Endometrial microvascular endothelial cells (primary cell): ENCODE data around the gene TRIB2. TPM values are rescaled to one million over a fixed set of nuclear protein-coding genes. Genes with fewer than 3 reads are reported as not detected.

Experiments used
- in situ Hi-C: cut with HindIII; loops from 2 replicates; pipeline ENCODE4 v1.10.0; 2017; ENCODE audit warnings: low sequenced_read_pairs, low pct_unique_long_range_greater_than_20kb; ENCODE audit errors: inconsistent ontology term
- total RNA-seq: library from RNA; depleted of rRNA; stranded (reverse); fragments of >200 nt; gene quantifications from one replicate; pipeline ENCODE4 v1.2.3, GENCODE V29; 2015; ENCODE audit errors: inconsistent ontology term

TRIB2 gene
- total RNA-seq, 1 donor from 2014 or later, result 26.5 TPM

DNA sequence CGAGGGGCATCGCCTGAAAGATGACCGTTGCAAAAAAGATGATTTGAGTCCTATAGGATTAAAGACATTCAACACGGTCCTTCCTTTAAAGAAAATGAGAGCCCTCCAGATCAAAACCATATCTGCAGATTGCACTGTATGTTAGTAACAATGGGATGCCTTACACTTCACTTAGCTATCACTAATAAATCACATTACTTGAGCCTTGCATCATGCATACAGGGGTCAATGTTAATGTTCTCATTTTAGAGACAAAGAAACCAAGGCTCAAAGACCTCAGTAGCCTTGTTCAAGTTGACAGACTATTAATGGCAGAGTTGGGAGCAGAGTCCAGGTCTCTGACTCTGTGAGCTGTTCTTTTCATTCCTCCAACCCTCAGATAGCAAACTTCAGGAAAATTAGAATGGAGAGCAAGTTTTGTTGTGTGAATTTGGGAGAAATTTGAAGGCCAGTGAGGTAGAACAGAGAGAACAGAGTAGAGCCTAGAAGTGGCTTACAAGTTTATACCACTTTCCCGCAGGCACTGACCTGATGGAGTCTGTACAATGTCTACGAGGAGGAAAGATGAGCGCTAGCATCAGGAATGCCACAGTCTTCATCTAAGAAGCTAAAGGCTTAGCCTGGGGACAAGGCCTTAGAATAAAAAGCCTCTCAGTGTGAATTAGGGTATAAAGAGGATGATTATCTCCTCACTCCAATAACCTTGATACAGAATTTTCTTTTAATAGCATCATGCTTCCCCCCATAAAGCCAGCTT lies 48.3 kb downstream of the TRIB2 start:
- in situ Hi-C loops, result no loop called here

DNA sequence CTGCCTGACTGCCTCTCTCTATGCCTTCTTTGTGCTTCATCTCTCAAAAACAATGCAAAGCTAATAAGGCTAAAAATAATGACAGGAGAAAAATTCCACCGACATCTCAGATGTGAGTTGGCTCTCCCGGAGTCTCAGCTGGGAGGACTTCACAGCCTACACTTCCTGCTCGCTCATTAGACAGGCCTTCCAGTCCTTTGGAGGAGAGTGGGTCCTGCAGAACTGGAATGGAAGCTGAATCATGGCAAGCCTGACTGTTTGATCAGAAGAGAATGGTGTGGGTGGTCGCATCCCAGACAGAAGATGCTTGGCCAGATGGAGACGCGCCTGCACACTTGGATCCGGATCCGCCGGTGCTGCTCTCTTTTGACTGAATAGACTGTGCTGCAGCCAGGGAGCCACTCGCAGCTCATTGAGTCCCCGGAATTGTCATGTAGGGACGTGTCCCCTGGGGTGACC lies 49.7 kb downstream of the TRIB2 start:
- in situ Hi-C loops, result no loop called here

DNA sequence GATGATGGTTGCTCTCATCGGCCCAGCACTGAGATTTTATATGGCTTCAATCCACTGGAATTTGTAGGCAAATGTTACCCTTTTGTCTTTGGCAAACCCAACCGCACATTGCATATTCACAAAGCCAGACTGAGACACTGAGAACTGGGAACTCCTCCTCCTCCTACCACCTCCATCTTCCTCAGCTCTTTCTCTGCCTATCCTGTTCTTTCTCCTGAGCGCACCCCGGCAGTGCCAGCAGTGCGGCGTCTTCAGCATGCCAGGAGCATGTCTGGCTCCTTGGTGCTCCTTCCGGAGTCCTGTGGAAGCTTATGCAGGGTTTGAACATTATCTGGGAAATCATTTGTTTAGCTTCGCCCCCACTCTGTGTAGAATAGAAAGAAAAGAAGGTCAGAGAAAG lies 50.8 kb downstream of the TRIB2 start:
- in situ Hi-C loops, result no loop called here

DNA sequence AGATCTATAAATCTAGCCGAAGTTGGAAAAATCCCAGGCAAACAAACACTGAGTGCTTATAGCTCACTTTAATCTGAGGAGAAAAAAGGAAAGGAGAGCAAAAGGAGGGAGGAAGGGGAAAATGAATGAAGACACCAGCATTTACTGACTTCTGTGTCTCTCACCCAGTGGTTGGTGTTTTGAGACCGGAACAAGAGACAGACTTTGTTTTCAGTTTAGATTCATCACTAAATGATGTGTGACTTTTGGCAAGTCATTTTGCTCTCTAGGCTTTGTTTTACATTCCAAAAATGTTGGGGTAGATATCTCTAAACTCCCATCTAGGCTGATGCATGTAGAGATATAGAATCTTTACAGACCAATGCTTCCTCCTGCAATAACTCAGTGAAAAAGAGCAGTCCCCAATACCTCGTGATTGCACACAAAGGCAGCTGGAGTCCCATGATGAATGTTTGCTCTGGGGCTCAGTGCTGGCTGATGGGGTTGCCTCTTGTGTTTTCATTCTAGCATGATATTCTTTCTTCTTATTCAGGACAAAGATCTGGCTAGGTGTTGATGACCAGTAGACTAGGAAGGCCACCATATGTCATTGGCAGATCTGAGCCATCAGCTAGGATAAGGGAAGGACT lies 51.4 kb downstream of the TRIB2 start:
- in situ Hi-C loops, result no loop called here

DNA sequence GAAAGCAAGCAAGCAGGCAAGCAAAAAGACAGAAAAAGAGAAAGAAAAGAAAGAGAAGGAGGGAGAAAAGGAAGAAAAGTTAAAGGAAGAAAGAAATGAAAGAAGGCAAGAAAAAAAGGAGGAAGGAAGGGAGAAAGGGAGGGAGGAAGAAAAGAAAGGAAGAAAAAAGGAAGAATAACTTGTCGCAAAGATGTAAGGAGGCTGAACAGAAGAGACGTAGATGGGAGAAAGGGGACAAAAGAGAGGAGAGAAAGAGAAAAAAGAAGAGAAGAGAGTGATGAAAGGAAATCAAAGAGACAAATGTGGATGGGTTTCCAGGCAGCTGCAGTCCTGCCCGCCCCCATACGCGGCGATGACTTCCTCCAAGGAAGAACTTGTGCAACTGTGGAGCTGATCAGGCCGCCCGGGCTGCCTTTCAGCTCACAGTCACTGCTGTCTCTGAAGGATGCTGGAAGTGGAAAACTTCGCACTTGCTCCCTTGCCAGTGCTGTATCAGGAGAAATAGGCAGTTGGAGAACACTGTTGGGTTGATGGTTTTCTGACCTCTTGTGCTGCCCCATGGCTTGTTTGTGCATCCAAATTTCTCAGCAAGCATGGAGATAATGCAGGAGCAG lies 52.9 kb downstream of the TRIB2 start:
- in situ Hi-C loops, result no loop called here

DNA sequence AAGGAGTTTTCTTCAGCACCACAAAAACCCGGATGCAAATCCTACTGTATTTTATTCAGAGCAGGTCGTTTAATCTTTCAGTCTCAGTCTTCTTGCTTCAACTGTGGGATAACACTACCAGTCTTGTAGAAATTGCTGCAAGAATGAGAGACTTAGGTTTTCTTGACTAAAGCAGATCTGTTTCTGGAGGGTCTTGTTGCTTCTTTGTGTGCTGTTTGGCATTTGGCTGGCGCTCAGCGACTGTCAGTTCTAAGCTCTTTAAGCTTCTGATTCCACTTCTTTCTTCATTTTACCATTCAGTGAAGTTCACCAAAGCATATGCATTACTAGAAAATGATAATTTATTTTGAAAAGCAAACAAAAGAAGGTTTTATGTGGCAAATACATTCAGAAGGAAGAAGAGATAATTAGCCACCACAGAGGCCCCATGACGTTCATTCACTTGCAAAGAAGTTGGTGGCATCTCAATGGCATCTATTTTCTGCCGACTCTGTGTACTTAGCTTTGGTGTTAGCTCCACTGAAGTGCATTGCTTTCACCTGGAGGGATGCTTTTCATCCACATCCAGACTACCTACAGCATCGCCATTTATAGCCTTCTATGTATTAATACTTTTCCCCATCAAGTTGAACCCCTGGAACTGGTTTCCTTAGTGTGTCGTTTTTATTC lies 53.7 kb downstream of the TRIB2 start:
- in situ Hi-C loops, result no loop called here

DNA sequence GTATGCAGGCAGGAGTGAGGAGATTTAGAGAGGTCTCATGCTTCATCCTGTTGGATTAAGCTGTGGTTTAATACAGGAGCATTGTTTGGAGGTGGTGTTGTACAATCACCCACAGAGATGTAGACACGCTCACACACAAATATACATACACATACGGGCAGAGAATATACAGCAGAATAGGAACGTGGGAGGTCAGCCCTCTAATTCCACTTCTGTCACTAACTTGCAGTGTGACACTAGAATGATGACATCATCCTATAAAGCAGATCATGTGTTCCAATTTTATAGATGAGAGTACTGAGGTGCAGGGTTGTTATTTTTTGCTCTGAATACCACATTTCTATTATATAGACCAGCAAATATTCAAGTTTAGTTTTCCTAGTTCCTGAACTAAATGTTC lies 54.4 kb downstream of the TRIB2 start:
- in situ Hi-C loops, result no loop called here

DNA sequence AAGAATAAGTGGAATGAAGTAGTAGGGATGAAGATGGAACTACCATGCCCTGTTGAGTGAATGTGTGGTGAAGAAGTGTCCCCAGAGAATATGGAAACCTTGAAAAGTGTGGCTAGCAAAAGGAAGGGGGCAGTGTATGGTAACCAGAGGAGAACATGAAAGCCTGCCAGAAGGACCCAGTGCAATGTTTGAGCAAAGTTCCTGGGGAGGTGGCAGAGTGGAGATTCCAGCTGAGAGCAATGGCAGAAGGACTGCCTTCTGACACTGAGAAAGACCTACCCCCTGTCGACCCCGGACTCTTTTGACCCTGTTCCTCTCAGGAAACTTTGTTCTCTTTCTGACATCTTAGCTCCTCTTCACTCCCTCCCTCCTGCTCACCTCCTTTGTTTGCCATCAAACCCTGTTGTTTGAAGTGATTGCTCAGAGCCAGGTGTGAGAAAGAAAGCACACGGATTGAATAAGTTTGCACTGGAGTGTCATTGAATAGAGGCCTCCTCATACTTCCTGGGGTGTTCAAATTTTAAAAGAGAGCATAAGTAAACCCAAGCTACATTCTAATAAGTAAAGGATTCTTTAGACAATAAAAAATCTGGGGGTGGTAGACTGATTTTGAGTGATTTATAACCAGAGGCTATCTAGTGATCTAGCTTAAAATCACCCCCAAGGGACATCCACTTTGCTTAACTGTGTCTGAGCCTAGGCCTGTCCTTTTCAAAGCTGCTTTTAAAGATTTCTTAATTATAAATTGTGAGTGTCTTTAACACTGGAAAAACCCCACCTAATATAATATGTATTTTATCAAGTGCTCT lies 57.1 kb downstream of the TRIB2 start:
- in situ Hi-C loops, result no loop called here

DNA sequence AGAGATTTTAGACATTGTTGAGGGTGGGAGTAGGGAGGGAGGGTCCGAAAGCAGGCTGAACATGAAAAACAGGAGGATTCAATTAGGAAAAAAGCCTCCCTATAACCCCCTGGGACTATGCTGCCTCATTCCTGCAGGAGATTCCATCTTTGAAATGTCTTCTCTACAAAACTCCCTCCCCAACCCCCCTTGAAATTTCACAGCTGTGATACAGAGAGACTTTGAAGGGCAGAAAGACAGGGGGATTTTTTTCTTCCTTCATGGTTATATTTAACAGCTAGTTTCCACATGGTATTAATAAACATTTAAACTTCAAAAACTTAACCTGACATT lies 57.6 kb downstream of the TRIB2 start:
- in situ Hi-C loops, result no loop called here

DNA sequence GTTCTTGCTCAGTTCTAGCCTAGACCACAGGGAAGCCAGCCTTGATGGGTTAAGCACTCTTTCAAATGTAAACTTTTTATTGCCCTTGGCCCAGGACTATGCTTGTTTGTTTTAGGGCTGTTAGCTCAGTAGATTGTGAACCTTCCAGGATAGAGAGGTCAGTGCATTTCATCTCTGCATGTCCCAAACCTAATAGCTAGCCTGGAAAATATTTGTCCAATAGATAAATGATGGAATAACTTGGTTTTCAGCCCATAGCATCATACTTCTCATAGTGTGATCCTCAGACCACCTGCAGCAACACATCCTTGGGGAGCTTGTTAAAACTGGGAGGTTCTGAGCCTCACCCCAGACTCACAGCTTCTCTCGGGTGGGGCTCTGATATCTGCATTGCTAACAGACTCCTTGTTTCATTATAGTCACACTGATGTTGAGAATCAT lies 59.8 kb downstream of the TRIB2 start:
- in situ Hi-C loops, result no loop called here

DNA sequence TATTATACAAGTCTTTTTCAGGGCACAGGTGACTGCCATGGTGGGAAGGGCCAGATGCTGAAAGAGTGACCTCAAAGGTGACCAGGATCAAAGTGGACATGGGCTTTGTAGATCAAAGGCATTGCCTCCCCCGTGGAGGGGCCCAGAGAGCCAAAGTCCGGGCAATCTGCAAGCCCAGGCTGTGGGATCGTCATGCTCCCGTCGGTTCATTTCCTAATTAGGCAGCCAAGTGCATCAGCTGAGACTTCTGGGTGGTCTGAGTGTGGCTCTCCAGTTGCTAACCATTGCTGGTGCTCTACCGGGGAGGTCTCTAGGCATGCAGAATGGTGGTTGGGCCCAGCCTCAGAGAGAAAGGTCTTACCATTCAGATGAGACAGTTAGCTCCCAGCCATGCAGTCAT lies 61.6 kb downstream of the TRIB2 start:
- in situ Hi-C loops, result no loop called here

DNA sequence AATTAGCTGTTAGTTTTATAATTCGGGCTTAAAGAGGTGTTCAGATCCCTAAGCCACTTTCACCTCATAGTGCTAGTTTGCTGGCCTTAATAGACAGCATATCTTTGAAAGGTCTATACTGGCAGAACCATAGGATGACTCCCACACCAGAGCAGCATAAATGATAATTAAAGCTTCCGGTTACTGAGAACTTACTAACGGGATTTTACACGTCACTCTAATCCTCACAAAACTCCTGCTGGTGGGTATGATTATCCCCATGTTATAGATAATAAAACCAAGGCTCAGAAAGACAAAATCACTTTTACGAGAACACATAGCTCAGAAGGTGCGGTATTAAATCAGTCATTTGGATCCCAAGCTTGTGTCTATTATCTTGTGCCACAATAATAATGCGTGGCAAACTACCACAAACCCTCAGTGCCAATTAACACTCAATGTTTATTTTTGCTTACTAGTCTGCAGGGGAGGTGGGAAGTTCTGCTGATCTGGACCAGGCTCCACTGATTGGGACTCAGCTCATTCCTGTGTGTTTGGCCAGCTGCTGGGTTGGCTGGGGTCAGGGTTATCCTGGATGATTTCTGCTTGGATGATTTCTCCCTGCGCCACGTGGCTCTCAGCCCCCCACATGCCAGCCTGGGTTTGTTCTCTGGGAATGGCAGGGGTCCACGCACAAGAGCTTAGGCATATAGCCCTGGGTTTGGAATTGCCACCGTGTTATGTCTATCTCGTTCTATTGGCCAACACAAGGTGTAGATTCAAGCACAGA lies 62.3 kb downstream of the TRIB2 start:
- in situ Hi-C loops, result no loop called here

DNA sequence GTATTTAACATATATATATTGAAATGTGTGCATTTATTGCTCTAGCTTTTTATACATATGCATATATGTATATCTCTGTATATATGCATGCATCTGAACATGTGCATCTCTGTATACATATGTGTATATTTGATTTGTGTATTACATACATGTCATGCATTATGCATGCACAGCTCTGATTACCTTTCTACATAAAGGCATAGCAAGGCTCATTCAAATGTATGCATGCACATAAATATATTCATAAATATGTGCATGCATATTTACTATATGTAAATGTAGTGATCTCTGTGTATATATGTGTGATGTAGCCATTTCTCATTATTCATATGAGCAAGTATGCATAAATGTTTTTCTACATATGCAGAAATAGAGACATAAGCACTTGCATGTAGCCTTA lies 64.6 kb downstream of the TRIB2 start:
- in situ Hi-C loops, result no loop called here

DNA sequence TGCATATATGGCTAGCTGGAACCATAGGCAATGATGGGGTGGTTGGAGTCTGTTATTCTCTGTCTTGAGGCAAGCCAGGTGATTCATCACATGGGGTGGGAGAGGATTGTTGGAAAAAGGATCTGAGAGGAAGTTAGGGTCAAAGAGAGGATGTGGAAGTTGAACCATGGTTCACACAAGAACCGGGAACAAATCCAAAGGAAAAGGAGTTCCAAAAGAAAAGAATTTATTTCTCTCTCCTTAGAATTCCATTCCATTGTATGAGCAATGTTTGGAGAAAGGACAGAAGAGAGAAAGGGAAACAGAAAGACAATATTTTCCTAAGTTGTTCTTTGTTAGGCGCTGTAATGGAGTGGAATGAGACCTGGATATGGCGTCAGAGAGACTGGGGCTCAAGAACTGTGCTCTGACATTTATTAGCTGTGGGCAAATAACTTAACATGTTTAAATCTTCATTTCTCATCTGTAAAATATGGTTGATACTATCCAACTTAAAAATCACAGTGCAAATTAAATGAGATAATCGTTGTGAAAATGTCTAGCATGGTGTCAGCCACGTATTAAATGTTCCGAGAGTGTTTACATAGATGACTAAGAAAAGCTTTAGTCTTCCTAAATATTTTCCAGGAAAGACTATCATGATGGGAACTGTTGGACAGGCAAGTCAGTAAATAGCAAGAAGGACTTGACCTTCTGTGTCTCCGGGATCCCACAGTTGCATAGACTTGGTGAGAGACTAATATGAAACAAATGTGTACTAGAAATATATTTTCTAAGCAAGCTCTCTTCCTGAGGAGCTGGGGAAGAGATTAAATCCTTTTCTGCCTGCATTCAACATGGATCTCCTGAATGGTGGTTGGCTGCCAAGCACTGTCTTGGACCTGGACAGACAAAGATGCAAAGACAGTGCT lies 71.4 kb downstream of the TRIB2 start:
- in situ Hi-C loops, result no loop called here

DNA sequence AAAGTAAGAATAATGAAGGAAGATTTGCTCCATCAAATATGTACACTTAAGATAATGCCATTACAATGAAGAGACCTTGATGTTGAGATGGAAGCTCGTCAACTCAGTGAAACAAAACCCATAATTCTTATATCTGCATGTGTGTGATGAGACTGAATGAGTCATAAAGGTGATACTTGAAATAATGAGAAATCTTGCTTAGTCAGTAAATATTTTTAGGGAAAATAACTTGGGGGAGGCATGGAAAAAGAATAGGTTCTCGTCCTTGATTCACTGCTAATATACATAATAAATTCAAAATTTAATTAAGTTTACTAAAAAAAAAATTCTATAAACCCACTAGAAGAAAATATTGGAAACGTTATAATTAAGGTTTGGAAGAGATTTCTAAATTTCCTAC lies 75.2 kb downstream of the TRIB2 start:
- in situ Hi-C loops, result no loop called here
